Osteocyte (in vitro differentiated cells): ENCODE results near the gene ACOXL. TPM values are rescaled to one million over a fixed set of nuclear protein-coding genes. Genes with fewer than 3 reads are reported as not detected.
"Not testable (repeated sequence)": the region's sequence is repeated elsewhere in the genome, so short reads cannot be mapped to it uniquely, and the experiment has no call there.

Experiments
- DNase-seq: peaks from one replicate; pipeline ENCODE4 v3.0.0; 2021; ENCODE audit warnings: mixed read lengths; ENCODE audit not compliant: unreplicated experiment; ENCODE audit errors: extremely low spot score
- H3K27ac Mint-ChIP-seq: one replicate; pipeline ENCODE4 v1.8.0; 2021; ENCODE audit warnings: mild to moderate bottlenecking, mixed read lengths; ENCODE audit not compliant: unreplicated experiment
- H3K27me3 Mint-ChIP-seq: one replicate; pipeline ENCODE4 v1.8.0; 2021; ENCODE audit warnings: mixed read lengths; ENCODE audit not compliant: unreplicated experiment
- H3K36me3 Mint-ChIP-seq: one replicate; pipeline ENCODE4 v1.8.0; 2021; ENCODE audit warnings: mixed read lengths; ENCODE audit not compliant: unreplicated experiment
- H3K4me1 Mint-ChIP-seq: one replicate; pipeline ENCODE4 v1.8.0; 2021; ENCODE audit warnings: mixed read lengths; ENCODE audit not compliant: unreplicated experiment
- H3K4me3 Mint-ChIP-seq: one replicate; pipeline ENCODE4 v1.8.0; 2021; ENCODE audit warnings: mild to moderate bottlenecking, moderate library complexity, mixed read lengths; ENCODE audit not compliant: unreplicated experiment
- H3K9me3 Mint-ChIP-seq: one replicate; pipeline ENCODE4 v1.8.0; 2021; ENCODE audit warnings: mixed read lengths; ENCODE audit not compliant: unreplicated experiment
- total RNA-seq: library from RNA; stranded (reverse); gene quantifications from 2 replicates; pipeline ENCODE4 v1.2.1, GENCODE V29; 2021
- TF ChIP-seq, protein P1 (sequence below): fragments of 200-600 bp; sonication (generic); IDR thresholded peaks from 2 replicates; pipeline ENCODE4 v1.5.0; 2021; ENCODE audit warnings: antibody characterized with exemption, mild to moderate bottlenecking, moderate library complexity

ACOXL gene
- total RNA-seq, 1 donor from 2014 or later = not detected

GRCh38 chr2:110958346-110959119 lies 226.2 kb downstream of the ACOXL start:
- TF ChIP-seq, protein P1, sequence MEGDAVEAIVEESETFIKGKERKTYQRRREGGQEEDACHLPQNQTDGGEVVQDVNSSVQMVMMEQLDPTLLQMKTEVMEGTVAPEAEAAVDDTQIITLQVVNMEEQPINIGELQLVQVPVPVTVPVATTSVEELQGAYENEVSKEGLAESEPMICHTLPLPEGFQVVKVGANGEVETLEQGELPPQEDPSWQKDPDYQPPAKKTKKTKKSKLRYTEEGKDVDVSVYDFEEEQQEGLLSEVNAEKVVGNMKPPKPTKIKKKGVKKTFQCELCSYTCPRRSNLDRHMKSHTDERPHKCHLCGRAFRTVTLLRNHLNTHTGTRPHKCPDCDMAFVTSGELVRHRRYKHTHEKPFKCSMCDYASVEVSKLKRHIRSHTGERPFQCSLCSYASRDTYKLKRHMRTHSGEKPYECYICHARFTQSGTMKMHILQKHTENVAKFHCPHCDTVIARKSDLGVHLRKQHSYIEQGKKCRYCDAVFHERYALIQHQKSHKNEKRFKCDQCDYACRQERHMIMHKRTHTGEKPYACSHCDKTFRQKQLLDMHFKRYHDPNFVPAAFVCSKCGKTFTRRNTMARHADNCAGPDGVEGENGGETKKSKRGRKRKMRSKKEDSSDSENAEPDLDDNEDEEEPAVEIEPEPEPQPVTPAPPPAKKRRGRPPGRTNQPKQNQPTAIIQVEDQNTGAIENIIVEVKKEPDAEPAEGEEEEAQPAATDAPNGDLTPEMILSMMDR = no peak
- Mint-ChIP-seq H3K9me3 (no peaks in the 10 kb centered on the region), H3K27me3 (peaks cover 66% of the 10 kb centered on the region), H3K4me3 (no peak overlapping the region), H3K4me1 (peaks cover 8% of the 10 kb centered on the region), H3K36me3 (no peaks in the 10 kb centered on the region), H3K27ac (no peak overlapping the region)
- no peak for DNase-seq

- Mint-ChIP-seq H3K27ac (no peak overlapping the region), H3K36me3 (no peaks in the 10 kb centered on the region), H3K4me3 (no peak overlapping the region), H3K27me3 (peaks cover 65% of the 10 kb centered on the region), H3K4me1 (peaks cover 8% of the 10 kb centered on the region), H3K9me3 (no peaks in the 10 kb centered on the region)
- no peak for DNase-seq
- TF ChIP-seq, protein P1 = no peak
These were observed 226.8 kb downstream of the ACOXL start for GRCh38 chr2:110959198-110959597.

- no peak for DNase-seq
- Mint-ChIP-seq H3K4me3 (no peak overlapping the region), H3K4me1 (peaks cover 5% of the 10 kb centered on the region), H3K36me3 (no peaks in the 10 kb centered on the region), H3K27me3 (peaks cover 67% of the 10 kb centered on the region), H3K9me3 (no peaks in the 10 kb centered on the region), H3K27ac (no peak overlapping the region)
- TF ChIP-seq, protein P1 = no peak
These were observed 227.9 kb downstream of the ACOXL start for GRCh38 chr2:110960281-110960680.

GRCh38 chr2:110960954-110961353 lies 228.6 kb downstream of the ACOXL start:
- Mint-ChIP-seq H3K9me3 (no peaks in the 10 kb centered on the region), H3K36me3 (no peaks in the 10 kb centered on the region), H3K4me1 (no peaks in the 10 kb centered on the region), H3K27ac (no peak overlapping the region), H3K27me3 (peaks cover 73% of the 10 kb centered on the region), H3K4me3 (no peak overlapping the region)
- TF ChIP-seq, protein P1 = no peak
- DNase-seq = no peak

GRCh38 chr2:110961643-110962042 lies 229.3 kb downstream of the ACOXL start:
- DNase-seq, H3K9me3 Mint-ChIP-seq, H3K27ac Mint-ChIP-seq, H3K36me3 Mint-ChIP-seq, H3K4me3 Mint-ChIP-seq, H3K4me1 Mint-ChIP-seq: not testable (repeated sequence)
- peaks cover 75% of the 10 kb centered on the region for H3K27me3 Mint-ChIP-seq
